ENCODE measurements around the gene ECI1.

Gene ECI1

DNA sequence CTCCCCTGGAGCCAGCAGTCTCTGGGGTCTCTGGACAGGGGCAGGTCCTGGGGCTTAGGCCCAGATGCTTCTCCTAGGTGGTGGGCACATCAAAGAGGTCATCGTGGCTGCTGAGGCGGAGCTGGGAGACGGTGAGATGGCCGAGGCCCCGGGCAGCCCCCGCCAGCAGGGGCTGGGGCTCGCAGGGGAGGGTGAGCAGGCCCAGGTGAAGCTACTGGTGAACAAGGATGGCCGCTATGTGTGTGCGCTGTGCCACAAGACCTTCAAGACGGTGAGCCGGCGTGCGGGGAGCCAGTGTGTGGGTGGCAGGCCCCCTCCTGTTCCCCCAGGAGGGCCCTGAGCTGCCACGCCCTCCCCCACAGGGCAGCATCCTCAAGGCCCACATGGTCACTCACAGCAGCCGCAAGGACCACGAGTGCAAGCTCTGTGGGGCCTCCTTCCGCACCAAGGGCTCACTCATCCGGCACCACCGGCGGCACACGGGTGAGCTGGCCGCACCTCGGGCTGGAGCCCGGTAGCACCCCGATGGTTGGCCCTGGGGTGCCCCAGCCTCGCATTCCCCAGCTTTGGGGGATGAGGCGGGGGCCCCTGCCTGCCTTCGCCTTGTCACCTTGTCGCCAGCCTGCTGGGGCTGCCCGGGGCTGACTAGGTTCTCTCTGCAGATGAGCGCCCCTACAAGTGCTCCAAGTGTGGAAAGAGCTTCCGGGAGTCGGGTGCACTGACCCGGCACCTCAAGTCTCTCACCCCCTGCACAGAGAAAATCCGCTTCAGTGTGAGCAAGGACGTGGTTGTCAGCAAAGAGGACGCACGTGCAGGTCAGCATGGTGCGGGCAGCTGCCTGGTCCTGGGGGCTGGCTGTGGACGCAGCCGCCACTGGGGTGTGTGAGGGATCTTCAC is 19.0 kb downstream of the ECI1 start:
- DNase-seq = no peak

DNA sequence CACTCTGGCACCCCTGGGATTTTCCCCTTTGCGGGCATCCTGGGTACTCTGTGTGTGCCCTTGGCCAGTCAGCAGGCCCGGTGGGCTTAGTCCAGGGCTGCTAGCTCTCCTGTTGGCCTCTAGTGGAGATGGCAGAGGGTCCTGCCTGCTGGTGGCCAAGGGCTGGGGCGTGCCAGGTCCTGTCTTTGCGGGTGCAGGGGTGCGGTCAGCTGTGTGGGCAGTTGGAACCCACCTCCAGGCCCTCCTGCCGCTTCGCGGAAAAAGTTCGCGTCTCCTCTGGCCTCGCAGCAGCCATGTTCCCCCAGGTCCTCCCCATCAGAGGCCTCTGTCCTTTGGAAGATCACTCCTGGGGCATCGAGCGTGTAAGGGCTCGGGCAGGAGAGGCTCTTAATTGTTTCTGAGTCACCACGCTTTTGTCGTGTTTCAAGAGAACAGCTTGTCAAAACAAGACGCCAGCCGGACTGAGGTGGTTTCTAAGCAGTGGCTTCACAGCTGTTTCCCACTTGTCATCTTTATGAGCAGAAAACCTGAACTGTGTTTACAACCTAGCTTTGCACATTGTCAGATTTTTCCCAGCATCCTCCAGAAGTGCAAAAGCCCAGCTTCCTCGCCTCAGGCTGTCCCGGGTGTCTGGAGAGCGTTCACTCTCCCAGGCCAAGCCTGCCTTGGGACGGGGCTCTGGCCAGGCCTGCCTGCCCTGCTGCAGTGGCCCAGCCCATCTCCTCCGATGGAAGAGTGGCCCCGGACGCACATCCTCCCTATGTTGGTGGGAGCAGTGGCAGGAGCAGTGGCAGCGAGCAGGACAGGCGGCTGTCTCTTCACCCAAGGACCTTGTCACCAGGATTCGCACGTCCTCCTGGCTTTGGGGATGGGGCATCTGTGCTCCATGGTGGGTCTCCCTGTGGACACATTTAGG is 20.1 kb downstream of the ECI1 start:
- DNase-seq = no peak

DNA sequence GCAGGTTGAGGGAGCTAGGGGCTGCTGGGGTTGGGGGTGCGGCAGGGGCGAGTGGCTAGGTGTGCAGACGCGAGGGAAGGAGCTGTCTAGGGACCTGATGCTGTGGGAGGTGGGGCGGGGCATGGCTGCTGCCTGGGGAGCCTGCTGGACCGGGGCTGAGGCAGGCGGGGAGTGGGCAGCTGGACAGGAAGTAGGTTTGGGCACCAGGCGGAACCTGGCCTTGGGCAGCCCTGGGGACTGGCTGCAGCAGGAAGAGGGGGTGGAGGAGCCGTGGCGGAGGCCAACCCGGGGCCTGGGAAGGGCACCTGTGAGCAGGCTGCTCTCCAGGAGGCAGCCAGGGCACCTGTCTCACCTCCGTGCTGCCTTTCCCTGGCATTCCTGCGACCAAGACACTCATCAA is 21.0 kb downstream of the ECI1 start:
- no peak for DNase-seq

DNA sequence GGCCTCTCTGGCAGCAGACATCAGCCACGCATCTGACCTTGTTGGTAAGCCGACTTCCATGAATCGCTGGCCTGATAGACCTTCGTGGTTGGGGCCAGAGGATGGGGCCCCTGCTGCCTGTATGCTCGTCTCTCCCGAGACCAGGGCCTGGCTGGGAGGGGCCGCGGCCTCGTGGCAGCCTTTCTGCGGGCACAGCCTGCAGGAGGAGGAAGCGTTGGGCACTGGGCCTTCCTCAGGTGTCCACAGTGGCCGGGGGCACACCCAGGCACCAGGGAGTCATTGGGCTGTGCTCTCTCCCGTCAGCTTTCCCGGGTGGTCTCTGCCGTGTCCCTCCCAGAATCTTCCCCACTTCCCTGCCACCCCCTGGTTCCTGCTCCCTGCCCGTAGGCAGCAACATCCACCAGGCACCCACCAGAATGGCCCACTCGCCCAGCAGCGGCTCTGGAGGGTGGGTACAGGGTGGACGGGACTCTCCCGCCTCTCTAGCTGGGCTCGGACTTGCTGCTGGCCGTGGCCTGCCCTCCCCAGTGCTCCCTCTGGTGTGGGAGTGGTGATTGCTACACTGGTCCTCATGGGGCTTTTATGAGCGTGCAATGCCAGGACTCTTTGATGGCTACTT is 21.6 kb downstream of the ECI1 start:
- DNase-seq = no peak

DNA sequence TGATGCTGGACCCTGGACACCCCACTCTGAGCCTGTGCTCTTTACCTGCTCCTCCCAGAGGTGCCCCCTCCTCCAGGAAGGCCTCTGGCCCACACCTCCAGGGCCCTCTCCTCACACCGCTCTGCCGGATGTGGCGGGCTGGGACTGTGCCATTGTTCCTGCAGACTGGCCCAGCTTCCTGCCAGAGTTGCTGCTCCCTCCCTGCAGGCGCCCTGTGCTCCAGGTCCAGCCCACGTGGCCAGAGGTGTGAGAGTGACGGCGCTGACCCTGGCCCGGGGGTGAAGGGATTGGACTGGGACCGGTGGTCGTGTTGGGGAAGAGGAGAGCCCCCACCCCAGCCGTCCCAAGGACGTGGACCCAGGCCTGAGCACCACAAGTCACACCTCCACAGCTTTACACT is 22.3 kb downstream of the ECI1 start:
- no peak for DNase-seq

DNA sequence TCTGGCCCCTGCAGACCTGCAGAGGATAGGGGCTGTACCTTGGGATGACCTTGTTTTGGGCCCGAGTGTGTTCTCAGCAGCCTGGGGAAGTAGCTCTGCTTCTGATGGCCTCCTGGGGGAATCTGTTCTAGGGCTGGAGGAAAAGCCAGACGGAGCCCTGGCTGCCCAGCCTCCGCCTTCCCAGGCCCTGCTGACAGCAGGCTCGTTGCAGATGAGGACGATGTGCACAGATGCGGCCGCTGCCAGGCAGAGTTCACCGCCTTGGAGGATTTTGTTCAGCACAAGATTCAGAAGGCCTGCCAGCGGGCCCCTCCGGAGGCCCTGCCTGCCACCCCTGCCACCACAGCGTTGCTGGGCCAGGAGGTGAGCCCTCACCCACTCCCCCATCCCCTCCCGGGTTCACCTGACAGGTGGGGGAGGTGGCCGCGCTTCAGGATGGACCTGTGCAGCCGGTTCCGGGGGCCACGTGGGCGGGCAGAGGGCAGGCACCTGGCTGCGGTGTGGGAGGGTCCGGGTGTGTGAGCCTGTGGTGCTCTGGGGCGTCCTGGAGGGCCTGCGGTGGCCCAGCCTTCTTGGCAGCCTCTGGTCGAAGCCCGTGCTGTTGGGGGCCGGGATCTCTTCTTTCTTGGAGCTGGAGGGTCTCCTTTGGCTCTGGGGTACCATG is 23.1 kb downstream of the ECI1 start:
- no peak for DNase-seq

DNA sequence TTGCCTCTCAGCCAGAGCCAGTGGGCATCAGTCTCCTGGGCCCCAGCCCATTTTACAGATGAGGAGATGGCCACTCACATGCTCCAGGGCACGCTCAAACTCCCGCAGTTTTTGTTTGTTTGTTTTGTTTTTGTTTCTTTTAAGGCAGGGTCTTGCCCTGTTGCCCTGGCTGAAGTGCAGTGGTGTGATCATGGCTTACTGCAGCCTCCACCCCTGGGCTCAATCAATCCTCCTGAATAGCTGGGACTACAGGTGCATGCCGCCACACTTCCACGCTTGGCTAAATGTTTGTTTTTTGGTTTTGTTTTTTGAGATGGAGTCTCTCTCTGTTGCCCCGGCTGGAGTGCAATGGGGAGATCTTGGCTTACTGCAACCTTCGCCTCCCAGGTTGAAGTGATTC is 24.5 kb downstream of the ECI1 start:
- no peak for DNase-seq

DNA sequence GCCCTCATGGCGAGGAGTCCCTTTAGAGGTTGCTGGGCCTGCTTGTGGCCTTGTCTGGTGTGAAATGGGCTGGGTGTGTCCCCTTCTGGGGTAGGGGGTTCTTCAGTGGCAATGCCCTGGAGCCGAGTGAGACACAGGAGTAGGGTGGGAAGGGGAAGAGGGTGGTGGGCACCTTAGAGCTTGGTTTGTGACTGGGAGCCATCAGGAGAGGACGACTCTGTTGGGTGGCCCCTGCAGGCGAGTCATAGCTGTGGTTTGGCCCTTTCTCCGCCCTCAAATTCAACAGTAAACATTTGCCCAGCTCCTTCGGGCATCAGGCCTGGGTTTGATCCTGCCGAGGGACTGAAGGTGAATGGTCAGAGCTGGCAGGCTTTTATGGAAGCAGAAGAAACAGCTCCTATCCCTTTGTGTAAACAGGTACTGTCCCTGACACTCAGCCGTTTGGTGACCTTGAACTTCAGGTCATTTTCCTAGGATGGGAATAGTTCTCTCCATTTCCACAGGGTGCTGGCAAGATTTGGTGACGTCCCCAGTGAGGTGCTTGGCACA is 25.1 kb downstream of the ECI1 start:
- no peak for DNase-seq

DNA sequence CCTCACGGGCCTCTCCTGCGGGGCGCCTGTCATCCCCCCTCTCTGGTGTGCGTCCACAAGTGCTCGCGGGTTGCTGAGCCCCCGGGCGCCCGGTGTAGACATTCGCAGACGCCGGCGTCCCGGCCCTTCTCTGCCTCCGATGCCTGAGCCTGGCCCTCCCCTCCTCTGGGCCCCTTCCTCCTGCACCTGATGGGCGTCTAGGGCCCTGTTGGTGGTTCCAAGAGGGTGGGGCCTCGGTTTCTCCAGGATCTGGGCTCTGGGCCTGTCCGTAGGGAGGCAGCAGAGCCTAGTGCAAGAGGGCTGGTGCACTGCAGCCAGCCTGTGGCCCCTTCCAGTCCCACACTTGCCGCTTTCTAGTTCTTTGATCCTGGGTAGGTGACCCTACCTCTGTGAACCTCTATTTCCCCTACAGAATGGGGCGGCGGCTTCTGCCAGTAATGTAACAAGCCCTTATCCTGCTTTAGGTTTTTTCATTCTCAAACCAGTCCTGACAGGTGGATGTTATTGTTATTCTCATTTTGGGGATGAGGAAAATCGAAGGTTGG is 27.4 kb downstream of the ECI1 start:
- peak in 1 of 2 experiments; percentile 51 for DNase-seq

DNA sequence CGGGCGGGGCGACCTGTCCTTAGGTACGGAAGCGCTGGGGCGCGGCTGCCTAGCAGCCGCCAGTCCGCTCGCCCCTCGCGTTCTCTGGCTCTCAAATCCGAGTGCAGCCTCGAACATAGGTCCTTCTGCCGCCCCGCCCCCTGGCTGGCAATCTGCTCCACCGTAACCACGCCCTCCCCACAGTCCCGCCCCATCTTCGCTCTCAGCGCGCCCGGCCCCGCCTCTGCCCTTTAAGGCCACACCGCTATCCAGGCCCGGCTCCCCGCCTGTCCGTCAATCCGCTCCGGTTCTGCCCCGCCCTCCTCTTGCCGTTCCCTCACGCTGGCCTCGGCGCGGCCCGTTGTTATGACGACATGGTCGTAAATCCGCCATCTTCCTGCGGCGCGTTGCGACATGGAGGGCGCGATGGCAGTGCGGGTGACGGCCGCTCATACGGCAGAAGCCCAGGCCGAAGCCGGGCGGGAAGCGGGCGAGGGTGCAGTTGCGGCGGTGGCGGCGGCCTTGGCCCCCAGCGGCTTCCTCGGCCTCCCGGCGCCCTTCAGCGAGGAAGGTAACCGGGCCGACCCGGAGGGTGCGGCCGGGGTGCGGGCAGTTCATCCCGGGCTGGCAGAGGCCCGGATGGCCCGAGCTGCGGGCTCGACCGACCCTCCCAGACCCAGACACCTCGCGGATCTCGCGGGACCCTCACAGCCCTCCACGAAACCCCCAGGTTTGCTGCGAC is 28.0 kb downstream of the ECI1 start, which contains the start of gene E4F1:
E4F1 (plus strand) TSS at position 371 of the 721 bp plus-strand sequence; CDS start at position 394, 23 bp downstream.
- peak; percentile 99 for DNase-seq

DNA sequence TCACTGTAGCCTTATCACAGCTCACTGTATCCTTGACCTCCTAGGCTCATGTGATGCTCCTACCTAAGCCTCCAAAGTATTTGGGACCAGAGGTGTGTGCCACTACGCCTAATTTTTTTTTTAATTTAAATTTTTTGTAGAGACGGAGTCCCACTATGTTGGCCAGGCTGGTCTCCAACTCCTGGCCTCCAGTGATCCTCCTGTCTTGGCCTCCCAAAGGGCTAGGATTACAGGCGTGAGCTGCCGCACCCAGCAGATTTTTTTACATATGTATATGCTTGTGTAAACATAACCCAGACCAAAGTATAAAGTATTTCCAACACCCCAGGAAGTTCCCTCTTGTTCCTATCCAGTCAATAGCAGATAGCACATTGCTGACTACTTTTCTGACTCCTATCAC is 35.1 kb downstream of the ECI1 start:
- no peak for DNase-seq

DNA sequence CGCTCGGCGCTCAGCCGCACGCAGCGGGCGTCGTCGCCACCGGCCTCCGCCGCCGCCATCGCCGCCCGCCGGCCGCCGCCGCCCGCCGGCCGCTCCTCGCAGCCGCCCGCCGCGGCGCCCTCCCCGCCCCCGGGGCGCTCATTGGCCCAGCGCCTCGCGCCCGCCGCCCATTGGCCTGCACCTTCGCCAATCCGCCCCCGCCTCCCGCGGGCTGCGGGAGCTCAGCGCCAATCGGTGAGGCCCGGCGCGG is 36.7 kb downstream of the ECI1 start, which contains the start of gene PGP:
PGP (minus strand) TSS at position 122 of the 250 bp plus-strand sequence; CDS start at position 59, 63 bp downstream.
- DNase-seq = no peak

DNA sequence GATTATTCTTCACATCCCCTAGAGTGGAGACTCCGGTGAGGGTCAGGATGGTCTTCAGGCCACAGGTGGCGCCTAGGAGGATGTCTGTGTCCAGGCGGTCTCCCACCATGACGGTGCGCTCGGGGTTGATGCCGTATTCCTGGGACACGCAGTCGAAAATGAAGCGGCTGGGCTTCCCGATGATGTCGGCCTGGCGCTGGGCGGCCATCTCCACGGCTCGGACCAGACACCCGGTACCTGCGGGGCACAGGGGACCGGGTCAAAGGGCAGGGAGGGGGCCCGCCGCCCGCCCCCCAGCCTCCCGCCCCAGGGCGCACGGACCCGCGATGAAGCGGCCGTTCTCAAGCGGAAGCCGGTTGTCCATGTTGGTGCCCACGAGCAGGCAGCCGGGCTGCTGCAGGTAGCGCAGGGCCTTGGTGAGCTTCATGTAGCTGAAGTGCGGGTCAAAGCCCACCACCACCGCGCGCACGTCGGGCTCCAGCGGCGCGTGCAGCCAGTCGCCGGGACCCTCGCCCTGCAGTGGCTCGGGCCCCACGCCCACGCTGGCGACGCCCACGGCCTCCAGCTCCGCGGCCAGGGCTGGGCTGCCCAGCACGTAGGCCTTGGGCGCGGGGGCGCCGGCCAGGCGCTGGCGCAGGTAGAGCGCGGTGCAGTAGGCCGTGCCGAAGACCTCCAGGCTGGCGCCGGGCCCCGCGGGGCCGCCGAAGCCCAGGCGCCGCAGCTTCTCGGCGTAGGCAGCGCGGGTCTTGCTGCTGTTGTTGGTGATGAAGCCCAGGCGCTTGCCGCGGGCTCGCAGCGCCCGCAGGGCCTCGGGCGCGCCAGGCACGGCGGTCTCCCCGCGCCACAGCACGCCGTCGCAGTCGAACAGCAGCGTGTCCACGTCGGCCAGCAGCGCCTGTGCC is 37.3 kb downstream of the ECI1 start:
- no peak for DNase-seq

DNA sequence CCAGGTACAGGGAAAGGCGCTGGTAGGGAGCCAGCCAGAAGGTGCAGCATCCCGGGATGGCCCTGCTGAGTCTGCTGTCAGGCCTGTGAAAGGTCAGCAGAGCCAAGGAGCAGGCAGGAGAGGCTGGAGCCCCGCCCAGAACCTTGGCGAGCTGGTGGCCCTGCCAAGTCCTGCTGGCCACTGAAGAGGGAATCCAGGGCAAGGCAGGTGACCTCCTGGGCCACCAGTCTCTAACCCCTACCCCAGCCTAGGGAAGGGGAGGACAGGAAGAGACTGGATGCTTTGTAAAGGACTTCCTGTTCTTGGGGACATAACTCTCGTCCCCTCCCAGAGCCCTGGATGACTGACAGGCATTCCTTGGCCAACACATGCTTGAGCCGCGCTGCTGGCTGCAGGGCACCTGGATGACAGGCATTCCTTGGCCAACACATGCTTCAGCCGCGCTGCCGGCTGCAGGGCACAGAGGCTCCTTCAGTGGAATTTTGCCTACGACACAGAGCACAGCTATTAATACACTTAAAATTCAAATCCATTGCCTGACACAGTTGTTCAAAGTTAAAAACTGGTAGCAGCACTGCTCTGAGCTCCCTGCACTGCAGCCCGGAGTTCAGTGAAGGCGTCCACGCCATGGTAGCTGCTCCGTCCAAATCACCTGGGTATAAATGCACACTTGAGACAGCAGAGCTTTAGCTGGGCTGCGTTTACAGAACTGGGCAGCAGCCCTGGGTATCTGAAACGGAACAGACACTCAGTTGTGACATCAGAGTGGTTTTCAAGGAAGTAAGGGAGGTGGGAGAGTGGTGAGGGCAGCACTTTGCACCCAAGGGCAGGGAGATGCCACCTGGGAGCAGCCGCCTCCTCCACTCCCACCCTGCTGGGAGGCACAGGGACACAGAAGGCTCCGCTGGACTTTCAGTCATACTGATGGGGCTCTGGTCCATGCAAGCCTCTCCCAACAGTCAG is 38.7 kb downstream of the ECI1 start:
- no peak for DNase-seq

DNA sequence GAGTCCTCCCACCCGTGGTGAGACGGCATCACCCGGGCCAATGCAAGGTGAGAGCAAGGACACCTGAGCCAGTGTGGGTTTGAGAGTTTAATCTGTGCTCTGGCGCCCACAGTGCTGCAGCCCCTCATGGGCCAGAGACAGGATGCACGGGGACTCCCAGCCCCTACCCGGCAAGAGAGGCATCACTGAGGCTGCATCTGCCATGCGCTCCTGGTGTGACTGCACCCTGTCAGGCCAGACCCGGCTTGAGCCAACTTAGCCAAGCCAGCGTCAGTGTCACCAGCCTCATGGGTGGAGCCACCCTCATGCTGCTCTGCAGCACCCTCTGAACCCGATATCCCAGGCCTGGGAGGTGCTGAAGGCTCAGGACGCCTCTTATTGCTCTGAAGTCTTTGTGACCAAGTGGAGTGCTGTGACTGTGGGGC is 39.5 kb downstream of the ECI1 start:
- DNase-seq = no peak

DNA sequence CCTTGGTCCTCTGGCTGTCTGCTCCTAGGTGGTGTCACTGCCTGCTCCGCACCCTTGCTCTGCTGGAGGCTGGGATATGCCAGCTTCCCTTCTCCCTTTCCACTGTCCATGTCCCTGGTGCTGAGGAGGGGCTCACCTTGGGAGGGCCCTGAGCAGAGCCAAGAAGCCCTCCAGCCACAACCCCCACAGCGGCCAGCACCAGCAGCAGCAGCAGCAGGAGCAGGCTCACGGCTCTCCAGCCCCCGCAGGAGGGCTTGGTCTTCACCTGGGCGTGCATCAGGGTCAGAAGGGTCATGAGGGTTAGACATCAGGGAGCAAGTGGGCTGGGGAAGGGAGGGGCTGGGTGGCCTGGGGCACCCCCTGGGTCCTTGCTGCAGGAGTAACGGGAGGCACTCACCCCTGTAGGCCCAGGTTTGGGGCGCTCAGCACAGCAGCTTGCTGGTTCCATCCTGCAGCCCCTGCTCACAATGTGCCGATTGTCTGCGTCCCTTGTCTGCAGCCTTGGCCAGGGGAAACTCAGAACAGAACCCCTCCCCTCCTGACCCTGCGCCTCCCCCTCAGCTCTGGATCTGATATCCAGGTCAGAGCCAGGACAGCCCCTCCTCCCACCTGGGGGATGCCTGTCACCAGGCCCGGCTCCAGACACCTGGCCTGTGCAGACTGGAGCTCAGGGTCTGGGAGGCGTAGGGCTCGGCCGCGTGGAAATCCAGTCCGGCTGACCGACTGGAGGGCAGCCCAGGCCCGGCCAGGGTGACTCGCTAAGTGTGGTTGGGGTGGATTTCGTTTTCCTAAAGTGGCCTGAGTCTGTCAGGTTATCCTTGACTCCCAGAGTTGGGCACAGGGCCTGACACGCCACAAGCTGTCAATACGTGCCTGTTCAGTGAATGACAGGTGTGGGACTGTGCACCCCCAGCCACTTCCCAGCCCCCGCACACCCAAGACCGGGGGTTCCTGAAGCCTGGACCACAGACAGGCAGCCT is 40.7 kb downstream of the ECI1 start, which contains the start of gene BRICD5:
BRICD5 (minus strand) TSS at position 478 of the 980 bp plus-strand sequence; CDS start at position 448, 30 bp downstream.
- DNase-seq = no peak

DNA sequence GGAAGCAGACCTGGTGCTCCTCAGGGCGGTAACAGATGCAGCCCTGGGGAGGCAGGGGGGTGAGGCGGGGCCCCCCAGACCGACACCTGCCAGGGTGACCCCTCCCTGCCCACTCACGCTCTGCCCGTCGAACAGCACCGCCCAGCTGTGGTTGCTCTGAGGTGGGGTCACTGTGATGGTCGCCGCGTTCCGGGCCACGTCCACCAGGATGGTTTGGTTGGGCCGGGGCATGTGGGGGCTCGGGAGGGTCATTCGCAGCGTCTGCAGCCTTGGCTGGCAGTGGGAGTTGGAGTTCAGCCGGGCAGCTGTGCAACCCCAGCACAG is 41.4 kb downstream of the ECI1 start:
- DNase-seq = no peak
